Measurements from ENCODE around the gene KRTAP4-8.
A peak's percentile ranks its signal among the peaks of the same experiment; 100 is the strongest.
"Not testable (repeated sequence)": the region's sequence is repeated elsewhere in the genome, so short reads cannot be mapped to it uniquely, and the experiment has no call there.

KRTAP4-8 gene

DNA sequence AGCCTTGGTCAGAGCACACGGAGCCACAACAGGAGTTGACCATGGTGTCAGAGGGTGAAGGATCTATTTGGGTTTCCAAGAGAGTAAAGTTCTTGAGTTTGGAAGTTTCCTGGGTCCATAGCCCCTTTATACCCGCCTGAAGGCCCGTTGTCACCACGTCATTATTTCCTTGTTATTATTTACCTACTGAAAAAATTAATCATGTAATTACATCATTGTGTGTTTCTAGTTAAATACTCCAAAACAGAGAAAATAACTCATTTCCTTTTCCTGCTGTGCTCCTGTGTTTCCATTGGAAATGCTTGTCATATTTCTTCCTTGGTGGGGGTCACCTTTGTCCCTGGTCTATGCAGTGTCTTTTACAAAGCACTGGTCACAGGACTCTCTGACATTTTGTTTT lies at the start of gene KRTAP4-8:
Gene KRTAP4-8, minus strand, starts transcription at position 101 of the 400 bp plus-strand sequence. Its CDS starts 58 bp downstream, at position 43.
- DNase-seq = no peak

DNA sequence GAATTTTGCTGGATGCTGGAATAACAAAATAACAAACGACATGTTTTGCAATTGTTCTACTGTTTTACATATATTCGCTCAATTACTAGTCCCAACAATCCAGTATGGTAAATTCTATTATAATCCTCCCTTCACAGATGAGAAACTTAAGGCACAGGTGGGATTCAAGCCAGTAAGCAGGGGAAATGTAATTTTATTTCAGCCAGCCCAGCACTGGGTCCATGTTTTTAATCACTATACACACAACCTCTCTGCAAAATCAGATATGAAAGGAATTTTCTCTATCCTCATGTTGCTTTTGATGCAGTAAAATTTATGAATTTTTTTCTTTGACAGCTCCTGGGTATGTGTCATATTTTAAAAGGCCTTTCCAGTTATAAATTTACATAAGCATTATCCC lies 47.3 kb upstream of the KRTAP4-8 start:
- no peak for DNase-seq

DNA sequence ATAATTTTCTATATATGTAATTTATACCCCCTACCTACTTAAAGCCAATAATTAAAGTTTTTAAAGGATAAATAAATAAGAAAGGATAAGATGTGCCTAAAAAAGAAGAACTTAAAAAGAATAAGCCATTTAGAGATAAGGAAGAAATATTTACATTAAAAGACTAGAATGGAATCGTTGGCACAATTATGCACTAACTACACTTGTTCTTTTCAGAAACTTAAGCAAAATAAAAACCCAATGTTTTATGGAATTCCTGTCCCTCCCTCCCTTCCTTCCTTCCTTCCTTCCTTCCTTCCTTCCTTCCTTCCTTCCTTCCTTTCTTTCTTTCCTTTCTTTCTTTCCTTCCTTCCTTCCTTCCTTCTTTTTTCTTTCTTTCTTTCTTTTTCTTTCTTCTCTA lies 46.9 kb upstream of the KRTAP4-8 start:
- no peak for DNase-seq

DNA sequence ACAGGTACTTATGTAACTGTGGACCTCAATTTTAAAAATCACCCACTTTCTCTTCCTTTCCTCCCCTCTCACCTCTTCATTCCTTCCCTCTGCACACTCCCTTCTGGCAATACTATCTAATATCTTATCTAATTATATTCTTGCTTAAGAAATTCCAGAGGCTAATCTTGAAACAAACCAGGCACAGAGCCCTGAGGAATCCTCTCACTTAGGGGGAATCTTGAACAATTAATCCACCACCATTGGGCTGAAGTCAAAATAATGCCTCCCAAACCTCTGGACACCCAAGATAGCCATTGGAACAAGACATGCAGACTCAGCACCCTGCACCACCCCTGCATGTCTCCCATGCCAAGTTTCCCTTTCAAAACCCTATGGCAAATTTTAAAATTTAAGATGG lies 43.4 kb upstream of the KRTAP4-8 start:
- DNase-seq = no peak

DNA sequence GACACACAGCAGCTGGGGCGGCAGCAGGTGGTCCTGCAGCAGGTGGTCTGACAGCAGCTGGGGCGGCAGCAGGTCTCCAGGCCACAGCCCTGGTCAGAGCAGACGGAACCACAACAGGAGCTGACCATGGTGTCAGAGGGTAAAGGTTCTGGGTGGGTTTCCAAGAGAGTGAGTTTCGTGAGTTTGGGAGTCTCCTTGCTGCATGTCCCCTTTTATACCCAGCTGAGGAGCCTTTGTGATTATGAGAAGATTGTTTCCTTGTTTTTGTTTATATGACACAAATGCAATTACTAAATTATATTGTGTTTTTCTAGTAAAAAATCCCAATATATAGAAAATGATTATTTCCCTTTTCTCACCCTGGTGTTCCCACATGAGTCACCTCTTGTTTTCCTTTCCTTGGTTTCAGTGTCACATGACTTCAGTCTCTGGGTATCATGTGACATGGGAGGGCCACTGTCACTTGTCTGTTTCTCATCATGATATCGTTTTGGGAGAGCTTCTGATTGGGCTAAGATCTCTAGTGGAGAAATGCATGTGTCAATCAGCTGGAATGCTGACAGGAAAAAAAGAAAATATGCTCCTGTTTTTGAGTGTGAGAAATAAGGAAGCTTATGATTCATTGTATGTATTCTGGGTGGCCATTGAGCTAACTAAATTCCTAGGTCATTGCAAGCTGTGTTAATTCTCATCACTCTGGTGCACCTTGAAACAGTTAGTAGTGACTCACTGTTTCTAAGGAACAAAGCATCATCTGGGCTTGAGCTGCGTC lies 42.6 kb upstream of the KRTAP4-8 start, which contains the start of gene KRTAP4-6:
Gene KRTAP4-6, minus strand, starts transcription at position 185 of the 772 bp plus-strand sequence. Its CDS starts 57 bp downstream, at position 128.
- DNase-seq = no peak

DNA sequence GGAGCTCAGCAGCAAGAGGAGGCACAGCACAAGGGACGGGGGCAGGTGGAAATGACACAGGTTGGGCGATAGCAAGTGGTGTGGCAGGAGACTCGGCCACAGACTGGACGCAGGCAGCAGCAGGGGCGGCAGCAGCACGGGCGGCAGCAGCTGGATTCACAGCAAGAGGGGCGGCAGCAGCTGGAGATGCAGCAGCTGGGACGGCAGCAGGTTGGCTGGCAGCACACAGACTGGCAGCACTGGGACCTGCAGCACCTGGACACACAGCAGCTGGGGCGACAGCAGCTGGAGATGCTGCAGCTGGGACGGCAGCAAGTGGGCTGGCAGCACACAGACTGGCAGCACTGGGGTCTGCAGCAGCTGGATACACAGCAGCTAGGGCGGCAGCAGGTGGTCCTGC lies 41.9 kb upstream of the KRTAP4-8 start:
- DNase-seq = not testable (repeated sequence)

DNA sequence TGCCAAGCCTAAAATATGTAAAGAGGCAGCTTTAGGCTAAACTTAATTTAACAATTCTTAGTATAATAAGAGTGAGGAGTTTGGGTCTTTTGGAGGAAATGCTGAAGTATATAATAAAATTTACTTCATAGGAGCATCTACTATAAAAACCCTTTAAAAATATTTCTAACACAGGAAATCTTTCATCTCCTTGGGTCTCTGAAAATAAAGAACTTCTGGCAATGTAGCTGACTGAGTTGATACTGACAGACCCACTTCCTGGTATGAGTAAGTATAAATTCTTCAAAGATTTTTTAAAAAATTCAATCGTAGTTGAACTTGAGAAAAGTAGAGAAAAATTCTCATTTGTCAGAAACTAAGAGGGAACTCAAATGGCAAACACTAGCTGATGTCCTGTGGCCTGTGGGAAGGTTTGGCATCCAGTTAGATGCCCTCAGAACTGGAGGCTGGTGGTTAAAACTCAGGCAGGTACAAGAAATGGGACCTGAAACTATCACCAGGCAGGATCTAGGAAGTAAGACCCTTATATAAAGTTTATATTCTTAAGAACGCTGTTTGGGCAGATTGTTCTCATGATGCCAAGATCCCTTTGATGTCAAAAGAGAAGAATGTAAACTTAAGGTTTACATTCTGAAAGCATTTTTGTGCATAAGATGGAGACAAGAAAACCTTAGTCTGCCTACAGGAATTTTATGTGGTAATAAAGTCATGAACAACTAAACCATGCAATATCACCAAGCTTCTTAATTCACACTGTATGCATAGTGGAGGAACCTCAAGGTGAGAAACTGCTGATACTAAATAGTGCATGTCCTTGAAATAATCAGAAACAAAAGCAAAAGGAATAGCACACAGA lies 36.2 kb upstream of the KRTAP4-8 start:
- no peak for DNase-seq

DNA sequence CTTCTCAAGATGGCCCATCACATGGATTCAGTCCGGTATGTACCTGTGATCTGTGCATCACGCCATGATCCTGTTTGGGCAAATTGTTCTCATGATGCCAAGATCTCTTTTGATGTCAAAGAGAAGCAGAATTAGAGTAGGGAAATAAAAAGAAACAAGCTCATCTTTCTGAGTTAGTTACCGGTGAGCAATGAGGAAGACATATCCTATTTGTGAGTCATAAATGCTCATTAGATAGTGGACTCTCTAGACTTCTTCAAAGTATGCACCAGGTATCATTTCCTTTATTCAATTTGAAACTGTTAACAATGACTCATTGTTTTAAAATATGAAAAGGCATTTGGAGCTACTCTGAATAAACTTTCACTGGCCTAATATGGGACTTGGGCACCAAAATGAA lies 34.0 kb upstream of the KRTAP4-8 start:
- no peak for DNase-seq

DNA sequence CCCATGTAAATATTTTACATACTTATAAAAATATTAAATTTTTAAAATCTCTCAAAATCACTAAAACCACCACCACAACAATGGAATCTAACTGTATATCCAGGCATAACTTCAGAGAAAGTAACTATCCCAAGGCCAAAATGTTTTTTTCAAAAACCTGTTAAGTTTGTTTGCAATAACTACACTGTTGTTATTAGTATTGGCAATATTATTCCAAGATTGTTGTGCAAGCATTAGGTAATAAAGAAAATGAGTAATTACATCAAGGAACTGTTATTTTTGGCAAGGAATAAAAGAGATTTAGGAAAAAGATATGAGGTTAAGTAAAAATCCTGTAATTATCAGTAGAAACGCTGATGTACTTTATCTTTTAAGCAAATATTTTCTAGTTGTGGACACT lies 29.4 kb upstream of the KRTAP4-8 start:
- DNase-seq = no peak

DNA sequence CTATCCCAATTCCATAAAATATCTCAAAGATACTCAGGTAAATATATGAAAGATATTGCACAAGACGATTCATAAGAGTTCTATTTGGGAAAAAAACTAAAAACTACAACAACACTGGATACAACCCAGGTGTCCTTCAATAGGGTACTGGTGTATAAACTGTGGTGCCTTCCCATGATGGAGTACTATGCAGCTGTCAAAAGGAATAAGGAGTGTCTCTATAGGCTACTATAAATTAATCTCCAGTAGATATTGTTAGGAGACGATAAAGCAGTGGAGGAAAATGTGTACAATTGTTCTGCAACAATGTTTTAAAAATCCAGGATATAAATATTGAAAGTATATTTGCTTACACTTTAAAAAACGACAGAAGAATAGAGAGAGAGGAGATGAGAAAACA lies 28.5 kb upstream of the KRTAP4-8 start:
- DNase-seq = no peak

DNA sequence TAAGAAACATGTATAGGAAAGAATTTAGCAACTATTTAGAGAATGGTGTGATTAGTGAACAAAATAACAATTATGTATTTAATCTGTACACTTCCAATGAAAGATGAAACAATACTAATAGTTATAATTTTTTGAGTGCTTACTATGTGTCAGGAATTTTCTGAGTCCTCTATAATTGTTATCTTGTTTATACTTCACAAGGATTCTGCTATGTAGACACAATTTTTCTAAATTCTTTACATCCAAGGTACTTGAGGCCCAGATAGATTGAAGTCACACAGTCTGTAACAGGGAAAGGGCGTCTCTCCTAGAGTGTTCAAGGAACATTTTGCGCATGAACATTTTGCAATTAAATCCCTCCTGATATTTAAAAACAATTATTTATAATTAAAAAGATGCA lies 27.1 kb upstream of the KRTAP4-8 start:
- no peak for DNase-seq

DNA sequence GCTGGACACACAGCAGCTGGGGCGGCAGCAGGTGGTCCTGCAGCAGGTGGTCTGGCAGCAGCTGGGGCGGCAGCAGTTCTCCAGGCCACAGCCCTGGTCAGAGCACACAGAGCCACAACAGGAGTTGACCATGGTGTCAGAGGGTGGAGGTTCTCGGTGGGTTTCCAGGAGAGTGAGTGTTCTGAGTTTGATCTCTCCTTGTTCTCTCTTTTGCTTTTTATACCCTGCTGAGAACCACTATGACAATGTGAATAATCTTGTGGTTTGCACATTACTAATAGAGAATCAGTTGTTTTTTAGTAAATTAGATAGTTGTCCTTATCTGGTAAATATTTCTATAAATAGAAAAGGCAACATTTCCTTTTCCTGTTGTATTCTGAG lies 26.0 kb upstream of the KRTAP4-8 start, which contains the start of gene KRTAP4-12:
Gene KRTAP4-12, minus strand, starts transcription at position 192 of the 381 bp plus-strand sequence. Its CDS starts 60 bp downstream, at position 132.
- DNase-seq = not testable (repeated sequence)

DNA sequence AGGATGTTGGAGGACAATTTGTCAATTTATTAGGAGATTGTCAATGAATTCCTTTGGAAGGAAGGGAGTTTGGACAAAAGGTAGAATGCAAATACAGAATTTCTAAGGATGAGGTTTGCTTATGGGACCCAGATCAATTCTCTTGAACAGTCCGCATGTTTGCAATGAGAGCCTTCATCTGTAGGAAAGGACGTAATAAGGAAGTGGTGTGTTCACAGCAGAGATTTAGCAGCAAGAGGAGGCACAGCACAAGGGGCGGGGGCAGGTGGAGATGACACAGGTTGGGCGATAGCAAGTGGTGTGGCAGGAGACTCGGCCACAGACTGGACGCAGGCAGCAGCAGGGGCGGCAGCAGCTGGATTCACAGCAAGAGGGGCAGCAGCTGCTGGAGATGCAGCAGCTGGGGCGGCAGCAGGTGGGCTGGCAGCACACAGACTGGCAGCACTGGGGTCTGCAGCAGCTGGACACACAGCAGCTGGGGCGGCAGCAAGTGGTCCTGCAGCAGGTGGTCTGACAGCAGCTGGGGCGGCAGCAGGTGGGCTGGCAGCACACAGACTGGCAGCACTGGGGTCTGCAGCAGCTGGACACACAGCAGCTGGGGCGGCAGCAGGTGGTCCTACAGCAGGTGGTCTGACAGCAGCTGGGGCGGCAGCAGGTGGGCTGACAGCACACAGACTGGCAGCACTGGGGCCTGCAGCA lies 25.5 kb upstream of the KRTAP4-8 start:
- not testable (repeated sequence) for DNase-seq

DNA sequence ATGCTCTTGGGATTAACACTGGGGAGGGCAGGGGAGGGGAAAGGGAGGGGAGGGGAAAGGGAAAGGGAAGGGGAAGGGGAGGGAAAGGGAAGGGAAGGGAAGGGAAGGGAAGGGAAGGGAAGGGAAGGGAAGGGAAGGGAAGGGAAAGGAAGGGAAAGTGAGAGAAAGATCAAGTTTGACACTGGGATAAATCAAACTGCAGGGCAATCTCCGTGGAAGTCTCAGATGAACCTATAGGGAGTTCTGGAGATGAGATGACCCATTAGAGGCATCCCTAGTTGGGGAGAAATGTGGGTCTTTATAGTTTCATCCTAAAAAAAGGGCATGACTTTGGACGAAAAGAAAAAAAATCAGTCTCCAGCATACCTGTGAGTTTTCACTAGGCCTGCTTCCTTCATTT lies 23.8 kb upstream of the KRTAP4-8 start:
- DNase-seq = no peak

DNA sequence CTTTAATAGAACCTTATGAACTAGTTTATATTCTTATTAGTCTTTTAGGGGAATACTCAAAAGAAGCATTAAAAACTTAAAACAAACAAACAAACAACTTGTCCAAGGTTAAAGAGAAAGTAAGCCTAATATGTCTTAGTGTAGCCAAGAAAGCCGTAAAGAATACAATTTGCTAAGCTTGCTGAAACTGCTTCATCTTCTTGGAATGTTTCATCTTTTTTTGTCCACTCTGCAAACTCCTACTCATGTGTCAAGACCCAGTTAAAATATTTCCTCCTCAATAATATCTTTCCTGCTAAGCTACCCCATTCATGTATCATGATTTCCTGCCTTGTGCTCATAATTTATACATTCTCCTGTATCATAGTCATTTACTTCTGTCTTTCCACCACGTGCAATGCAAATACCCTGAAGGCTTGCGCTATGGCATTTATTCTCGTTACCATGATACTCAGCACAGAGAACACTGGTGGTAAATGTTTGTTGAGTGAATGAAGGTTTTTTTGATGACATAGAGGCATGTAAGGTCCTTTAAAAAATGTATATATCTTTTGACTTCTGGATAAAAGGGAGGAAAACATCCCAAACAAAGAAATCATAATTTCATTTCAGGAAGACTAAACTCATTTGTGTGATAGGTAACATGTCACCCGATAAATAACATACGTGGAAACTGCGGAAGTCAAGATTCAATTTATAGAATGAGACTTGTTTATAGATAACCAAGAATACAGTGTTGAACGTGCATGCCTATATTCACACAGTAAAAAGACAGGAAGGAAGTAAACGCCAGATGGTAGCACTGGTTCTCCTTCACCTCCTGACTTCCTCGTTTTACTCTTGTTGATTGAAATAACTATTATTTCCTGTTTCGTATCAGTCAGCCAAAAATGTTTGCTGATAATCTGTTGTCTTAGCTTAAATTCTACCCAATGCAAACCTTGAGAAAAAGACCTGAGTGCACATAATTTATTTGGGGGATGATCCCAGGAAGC lies 22.1 kb upstream of the KRTAP4-8 start:
- peak in 1 of 2 donors; percentile 13 for DNase-seq

DNA sequence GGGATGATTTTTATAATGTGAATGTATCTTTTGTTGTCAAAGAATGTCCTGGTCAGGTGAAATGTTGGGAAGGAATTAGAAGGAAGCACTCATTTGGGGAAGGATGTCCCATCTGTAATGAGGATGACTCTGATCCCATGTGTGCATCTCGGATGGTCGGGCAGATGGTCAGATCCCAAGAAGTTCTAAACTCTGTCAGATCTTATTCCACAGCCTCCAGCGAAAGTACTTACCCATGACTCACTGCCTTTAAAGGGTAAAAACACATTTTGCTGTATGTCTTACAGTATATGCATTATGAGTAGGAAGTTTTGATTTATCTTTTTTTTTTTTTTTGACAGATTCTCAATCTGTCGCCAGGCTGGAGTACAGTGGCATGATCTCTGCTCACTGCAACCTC lies 20.8 kb upstream of the KRTAP4-8 start:
- DNase-seq = no peak

DNA sequence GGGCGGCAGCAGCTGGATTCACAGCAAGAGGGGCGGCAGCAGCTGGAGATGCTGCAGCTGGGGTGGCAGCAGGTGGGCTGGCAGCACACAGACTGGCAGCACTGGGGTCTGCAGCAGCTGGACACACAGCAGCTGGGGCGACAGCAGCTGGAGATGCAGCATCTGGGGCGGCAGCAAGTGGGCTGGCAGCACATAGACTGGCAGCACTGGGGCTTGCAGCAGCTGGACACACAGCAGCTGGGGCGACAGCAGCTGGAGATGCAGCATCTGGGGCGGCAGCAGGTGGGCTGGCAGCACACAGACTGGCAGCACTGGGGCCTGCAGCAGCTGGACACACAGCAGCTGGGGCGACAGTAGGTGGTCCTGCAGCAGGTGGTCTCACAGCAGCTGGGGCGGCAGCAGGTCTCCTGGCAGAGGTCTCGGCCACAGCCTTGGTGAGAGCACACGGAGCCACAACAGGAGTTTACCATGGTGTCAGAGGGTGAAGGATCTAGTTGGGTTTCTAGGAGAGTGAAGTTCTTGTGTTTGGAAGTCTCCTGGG lies 20.0 kb upstream of the KRTAP4-8 start, which contains the start of gene KRTAP4-11:
Gene KRTAP4-11, minus strand, starts transcription at position 528 of the 541 bp plus-strand sequence. Its CDS starts 58 bp downstream, at position 470.
- not testable (repeated sequence) for DNase-seq

DNA sequence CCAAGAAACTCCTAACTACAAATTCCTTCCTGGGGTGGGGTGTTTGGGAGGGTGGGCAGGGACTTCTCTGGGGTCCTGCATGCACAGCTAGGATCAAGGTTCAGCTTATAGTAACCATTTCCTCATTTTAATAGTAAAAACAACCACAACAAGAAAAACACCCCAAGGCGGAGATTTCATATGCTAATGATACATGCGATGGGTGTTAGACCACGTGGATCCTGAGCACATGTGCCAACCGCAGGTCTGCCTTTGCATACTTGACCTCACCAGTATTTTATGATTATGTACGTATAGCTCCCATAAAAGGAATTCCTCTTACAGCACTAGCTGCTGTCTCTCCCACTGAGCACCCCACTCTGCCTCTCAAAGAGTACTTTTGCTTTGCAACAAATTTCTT lies 18.4 kb upstream of the KRTAP4-8 start:
- DNase-seq = peak in 1 of 2 donors; percentile 52

DNA sequence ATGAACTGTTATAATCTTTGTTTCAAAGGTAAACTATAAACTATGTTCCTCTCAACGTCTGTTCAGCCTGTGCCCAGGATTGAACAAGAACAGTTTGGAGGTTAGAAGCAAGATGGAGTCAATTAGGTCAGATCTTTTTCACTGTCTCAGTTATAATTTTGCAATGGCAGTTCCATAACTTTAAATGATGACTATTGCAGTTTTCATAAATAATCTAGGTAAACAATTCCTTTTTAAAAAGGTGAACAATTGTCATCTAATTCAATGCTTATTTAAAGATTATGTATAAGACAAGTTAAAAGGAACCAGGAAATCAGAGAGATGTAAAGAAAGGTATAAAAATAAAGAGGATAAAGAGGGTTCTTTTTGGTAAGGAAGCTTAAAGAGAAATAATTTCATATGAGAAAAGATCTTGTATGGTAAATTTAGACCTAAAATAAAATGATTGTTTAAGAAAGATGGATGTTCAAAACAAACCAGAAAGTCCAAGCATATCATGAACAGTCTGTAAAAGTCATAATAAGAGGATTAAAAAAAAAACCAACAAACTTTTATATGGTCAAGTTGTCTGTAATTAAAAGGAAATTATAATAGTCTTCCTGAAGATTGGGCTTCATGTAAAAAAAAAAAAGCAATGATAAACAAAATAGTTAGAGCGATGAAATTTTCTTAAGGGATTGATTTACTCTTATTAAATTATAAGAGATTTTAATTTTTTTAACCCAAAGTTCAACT lies 13.4 kb upstream of the KRTAP4-8 start:
- no peak for DNase-seq

DNA sequence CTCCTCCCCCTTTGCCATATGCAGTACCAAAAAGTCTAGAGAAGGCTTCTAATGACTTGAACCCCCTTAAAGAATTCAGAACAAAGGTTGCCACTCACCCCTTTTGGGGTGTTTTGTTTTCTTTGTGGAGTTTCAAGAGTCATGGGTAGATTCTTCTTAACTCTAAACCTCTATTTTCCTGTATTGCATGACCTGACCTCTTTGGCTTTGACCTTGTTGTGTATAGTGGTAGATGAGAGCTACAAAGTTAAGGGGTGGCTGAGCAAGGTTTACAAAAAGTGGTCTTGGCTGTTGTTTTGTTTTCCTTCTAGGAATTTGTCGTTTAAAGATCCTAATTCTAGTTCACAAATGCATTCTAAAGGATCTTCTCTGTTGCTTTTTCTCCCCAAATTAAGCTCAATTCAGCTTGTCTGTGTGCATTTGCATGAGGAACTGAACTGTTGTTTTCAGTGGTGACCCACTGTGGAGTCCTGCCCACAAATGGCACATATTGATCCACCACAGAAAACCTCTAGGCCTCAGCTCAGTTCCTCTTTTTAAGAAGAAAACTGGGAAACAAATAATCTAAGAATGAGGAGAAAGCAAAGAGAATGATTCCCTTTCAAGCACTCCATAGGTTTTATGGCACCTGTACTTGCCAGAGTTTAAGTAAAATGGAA lies 10.9 kb upstream of the KRTAP4-8 start:
- DNase-seq = not testable (repeated sequence)
